Pancreas (tissue), 10 donors: ENCODE measurements around the gene PLA2G1B. TPM values are rescaled to one million over a fixed set of nuclear protein-coding genes. Genes with fewer than 3 reads are reported as not detected.
A peak's percentile ranks its signal among the peaks of the same experiment; 100 is the strongest.

Experiments
- ATAC-seq, 4 donors: fragments of 200-7000 bp; cut with Tn5 transposase; one replicate each; pipeline versions ENCODE4 v1.8.0 to v1.9.1; 2020; ENCODE audit warnings: mild to moderate bottlenecking in 4 of 4, moderate library complexity in 4 of 4
- DNase-seq, 6 donors: peaks; one replicate each; pipeline ENCODE4 v3.0.0-alpha.2; 2020
- FAIRE-seq: peaks from 2 replicates; lab custom pipeline; 2012; peaks lifted over from hg19 to GRCh38; lab: Jason Lieb, UNC
- H3K27ac ChIP-seq, 4 donors: fragments of 200-600 bp; sonication (generic); 1 replicate in 3 of 4; 2 replicates in 1 of 4; pipeline versions ENCODE4 v1.5.0 to v1.8.0; 2020
- H3K27me3 ChIP-seq, 4 donors: fragments of 200-600 bp; one replicate each; pipeline ENCODE4 v1.8.0; 2021
- H3K36me3 ChIP-seq, 3 donors: fragments of 200-600 bp; sonication (generic) in 1 of 3; one replicate each; pipeline versions ENCODE4 v1.5.0 to v1.8.0; 2020 to 2021
- H3K4me1 ChIP-seq, 3 donors: fragments of 200-600 bp; one replicate each; pipeline ENCODE4 v1.8.0; 2021
- H3K4me3 ChIP-seq, 4 donors: fragments of 200-600 bp; sonication (generic) in 2 of 4; one replicate each; pipeline versions ENCODE4 v1.5.0 to v1.8.0; 2020 to 2021
- H3K9me3 ChIP-seq, 4 donors: fragments of 200-600 bp; one replicate each; pipeline ENCODE4 v1.8.0; 2021
- WGBS, 2 donors: extraction: QIAGEN DNeasy Blood & Tissue Kit; methylation state at CpG; one replicate each; pipeline ENCODE4 v1.1.7; 2013; 5-methylcytosine and 5-hydroxymethylcytosine counted together
- intact Hi-C, 3 donors: fragments of 100-400 bp; cut with DNase I; formaldehyde crosslinking; loops; one replicate each; pipeline versions ENCODE4 v1.11.1 to v1.14.2; 2022
- polyA plus RNA-seq, 2 donors: library from polyadenylated mRNA; stranded (reverse); fragments of 200-250 nt; gene quantifications; one replicate each; pipeline ENCODE4 v1.2.3, GENCODE V29; 2013
- total RNA-seq, 6 donors: library from RNA; stranded (reverse); fragmentation: NEBNext Ultra II Directional in 4 of 6; extraction: Animal tissue kit (Norgen Biotek cat#: 25700) in 4 of 6; gene quantifications; one replicate each; pipeline versions ENCODE4 v1.2.1 to v1.2.4, GENCODE V29; 2021 to 2023
- TF ChIP-seq, protein P1 (sequence below), 4 donors: fragments of 200-600 bp; sonication (generic) in 3 of 4; IDR thresholded peaks; one replicate each; pipeline versions ENCODE4 v1.5.0 to v1.8.0; 2021; ENCODE audit warnings: antibody characterized with exemption in 4 of 4
- donor health status: healthy with polysubstance abuse.
- donor health status: DM: no; HTN: no; CAD: no; lungs with moderate emphysema.
- donor health status: DM: no; HTN: no; CAD: no.
- donor health status: control.
- donor health status: control.
- donor health status: Bipolar disorder and iron deficiency.
- donor health status: DM: yes; HTN: yes; CAD: no.
- donor health status: DM: no; HTN: no; CAD: no.
- donor health status: DM: no; HTN: no; CAD: no.
- donor health status: DM: yes; HTN: yes; CAD: no.

PLA2G1B gene
- total and polyA plus RNA-seq, 8 donors: 4,900 to 12,528 (median 7,707) TPM

DNA sequence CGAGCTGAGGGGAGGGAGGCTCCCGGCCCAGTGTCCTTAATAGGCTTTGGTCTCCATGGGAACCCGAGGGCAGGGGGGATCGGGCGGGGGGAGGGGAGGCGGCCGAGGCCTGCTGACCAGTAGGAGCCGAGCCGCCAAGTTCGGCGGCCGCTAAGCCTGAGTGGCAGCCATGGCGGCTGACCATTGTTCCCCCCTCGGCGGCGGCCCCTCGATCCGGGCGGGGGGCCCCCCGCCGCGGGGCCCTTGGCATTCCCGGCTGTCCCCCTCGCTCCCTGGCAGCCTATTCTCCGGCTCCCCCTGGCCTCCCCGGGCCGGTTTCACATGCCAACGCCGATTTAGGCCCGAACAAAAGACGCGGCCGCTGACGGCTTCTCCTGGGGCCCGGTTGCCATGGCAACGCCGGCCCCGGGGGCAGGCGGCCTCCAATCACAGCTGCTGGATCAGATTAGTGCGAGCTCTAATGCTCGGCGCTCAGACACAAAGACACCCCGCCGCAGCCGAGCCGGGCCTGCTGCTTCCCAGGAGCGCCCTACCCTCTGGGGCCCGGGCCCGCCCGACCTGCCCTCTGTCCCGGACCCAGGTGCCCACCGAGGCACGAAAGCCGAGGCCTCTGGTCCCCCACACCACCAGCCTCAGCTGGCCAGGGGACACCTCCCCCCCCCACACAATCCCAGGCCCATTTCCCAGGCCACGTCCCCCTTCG lies 34.1 kb upstream of the PLA2G1B start:
- Histone ChIP-seq H3K36me3 (no peaks in the 10 kb centered on the region), H3K27ac (peak overlapping the region in 1 of 4 donors; percentile 23), H3K27me3 (no peaks in the 10 kb centered on the region), H3K4me3 (peak overlapping the region in 2 of 4 donors; percentile 21 to 32), H3K9me3 (no peaks in the 10 kb centered on the region), H3K4me1 (peaks cover 7 to 12% (median 11%) of the 10 kb centered on the region in 3 donors)
- TF ChIP-seq, protein P1, sequence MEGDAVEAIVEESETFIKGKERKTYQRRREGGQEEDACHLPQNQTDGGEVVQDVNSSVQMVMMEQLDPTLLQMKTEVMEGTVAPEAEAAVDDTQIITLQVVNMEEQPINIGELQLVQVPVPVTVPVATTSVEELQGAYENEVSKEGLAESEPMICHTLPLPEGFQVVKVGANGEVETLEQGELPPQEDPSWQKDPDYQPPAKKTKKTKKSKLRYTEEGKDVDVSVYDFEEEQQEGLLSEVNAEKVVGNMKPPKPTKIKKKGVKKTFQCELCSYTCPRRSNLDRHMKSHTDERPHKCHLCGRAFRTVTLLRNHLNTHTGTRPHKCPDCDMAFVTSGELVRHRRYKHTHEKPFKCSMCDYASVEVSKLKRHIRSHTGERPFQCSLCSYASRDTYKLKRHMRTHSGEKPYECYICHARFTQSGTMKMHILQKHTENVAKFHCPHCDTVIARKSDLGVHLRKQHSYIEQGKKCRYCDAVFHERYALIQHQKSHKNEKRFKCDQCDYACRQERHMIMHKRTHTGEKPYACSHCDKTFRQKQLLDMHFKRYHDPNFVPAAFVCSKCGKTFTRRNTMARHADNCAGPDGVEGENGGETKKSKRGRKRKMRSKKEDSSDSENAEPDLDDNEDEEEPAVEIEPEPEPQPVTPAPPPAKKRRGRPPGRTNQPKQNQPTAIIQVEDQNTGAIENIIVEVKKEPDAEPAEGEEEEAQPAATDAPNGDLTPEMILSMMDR (IDR thresholded peaks at IDR 0.05): no peak
- intact Hi-C loops: loop anchor here in 1 of 3 donors (10.0 kb wide), 1 partner anchor 63 kb away; no protein-coding TSS in a partner anchor
- ATAC-seq (peak; percentile 8 to 55 (median 32)), FAIRE-seq (no peak), DNase-seq (peak in 5 of 6 donors; percentile 40 to 81 (median 65))
- 40 to 49% methylated on average over 36 to 56 of the region's 56 CpGs for WGBS, 2 donors

DNA sequence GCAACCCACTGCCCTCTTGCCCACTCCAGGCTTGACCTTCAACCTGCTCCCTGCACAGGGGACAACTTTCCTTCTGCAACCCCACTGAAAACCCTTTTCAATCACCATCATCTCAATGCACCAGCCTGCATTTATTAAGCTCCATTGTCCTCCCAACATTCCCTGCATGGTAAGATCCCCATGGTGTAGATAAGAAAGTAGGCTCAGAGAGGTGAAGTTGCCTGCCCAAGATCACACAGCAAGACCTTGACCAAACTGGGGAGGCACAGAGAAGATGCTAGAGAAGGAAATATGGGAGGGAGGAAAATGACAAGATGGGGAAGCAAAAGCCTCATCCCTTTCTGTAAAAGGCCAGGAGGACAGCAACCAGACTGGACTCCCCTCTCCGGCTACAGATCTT lies 31.5 kb upstream of the PLA2G1B start:
- TF ChIP-seq, protein P1 (IDR thresholded peaks at IDR 0.05): no peak
- intact Hi-C loops: loop anchor here in 2 of 3 donors (5.0 kb wide), 1 partner anchor 73 kb away; no protein-coding TSS in a partner anchor
- H3K27ac ChIP-seq: no peak overlapping the region
- ATAC-seq: no peak
- H3K27me3 ChIP-seq: no peaks in the 10 kb centered on the region
- H3K4me3 ChIP-seq: no peak overlapping the region
- no peaks in the 10 kb centered on the region for H3K36me3 ChIP-seq
- H3K4me1 ChIP-seq: peaks cover 0 to 6% (median 0%) of the 10 kb centered on the region in 3 donors
- DNase-seq: no peak
- no peaks in the 10 kb centered on the region for H3K9me3 ChIP-seq
- 89 to 100% methylated on average over 1 of the region's 1 CpG for WGBS, 2 donors
- no peak for FAIRE-seq

DNA sequence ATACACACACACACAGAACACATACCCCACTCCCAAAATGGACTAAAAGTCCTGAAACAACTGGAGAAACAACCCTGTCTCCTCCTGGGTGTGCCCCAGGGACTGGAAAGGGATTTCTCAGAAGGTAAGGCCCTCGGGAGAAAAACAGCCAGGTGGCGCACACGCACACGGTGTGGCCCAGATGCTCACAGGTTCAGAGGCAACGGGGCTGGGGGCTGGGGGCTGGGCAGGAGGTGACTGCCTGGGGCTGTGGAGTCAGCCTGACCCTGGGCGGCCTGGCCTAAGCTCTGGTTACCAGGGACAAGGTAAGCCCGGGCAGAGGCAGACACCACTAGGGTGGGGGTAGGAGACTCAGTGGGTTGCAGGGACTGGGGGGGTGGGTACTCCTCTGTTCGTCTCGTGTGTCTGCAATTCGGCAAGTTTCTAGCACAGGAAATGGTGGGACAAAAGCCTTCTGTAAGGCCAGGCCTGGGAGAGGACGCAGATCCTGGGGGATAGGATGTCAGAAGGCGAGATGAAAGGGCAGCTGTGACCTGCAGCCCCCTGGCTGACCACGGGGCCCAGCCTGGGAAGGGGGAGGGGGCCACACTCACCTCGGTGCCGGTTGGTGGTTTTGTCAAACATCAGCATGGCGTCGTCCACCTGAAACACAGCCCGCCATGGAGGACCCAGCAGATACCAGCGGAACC lies 31.0 kb upstream of the PLA2G1B start:
- Histone ChIP-seq H3K27me3 (no peaks in the 10 kb centered on the region), H3K27ac (no peak overlapping the region), H3K4me3 (no peak overlapping the region), H3K9me3 (no peaks in the 10 kb centered on the region), H3K4me1 (peaks cover 0 to 6% (median 0%) of the 10 kb centered on the region in 3 donors), H3K36me3 (no peaks in the 10 kb centered on the region)
- TF ChIP-seq, protein P1 (IDR thresholded peaks at IDR 0.05): no peak
- intact Hi-C loops: loop anchor here in 2 of 3 donors (5.0 kb wide), 1 partner anchor 74 kb away; no protein-coding TSS in a partner anchor
- DNase-seq: no peak
- FAIRE-seq: no peak
- WGBS, 2 donors: 72 to 77% methylated on average over 15 to 19 of the region's 19 CpGs
- no peak for ATAC-seq

DNA sequence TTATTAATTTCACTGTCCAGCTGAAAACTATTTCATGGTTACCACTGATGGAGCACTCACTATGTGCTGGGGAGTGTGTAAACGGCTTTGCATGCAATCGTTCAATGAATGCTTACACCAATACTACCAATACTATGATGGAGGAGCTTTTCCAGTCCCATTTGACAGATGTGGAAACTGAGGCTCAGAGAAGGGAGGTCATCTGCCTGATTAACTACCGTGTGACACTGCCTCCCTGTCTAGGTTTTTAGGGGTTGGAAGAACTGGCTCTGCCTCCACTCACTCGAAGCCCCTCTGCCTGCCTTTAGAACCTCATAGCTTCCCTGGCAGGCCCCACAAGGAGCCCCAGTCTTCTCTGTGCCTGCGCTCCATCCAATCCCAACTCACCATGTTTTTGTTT lies 29.5 kb upstream of the PLA2G1B start:
- WGBS, 2 donors: 69 to 75% methylated on average over 5 of the region's 5 CpGs
- Histone ChIP-seq H3K4me3 (no peak overlapping the region), H3K27me3 (no peaks in the 10 kb centered on the region), H3K4me1 (no peaks in the 10 kb centered on the region), H3K9me3 (no peaks in the 10 kb centered on the region), H3K27ac (no peak overlapping the region), H3K36me3 (no peaks in the 10 kb centered on the region)
- no peak for DNase-seq
- TF ChIP-seq, protein P1 (IDR thresholded peaks at IDR 0.05): no peak
- intact Hi-C loops: loop anchor here in 2 of 3 donors (5.0 kb wide), 1 partner anchor 75 kb away; no protein-coding TSS in a partner anchor
- no peak for ATAC-seq
- no peak for FAIRE-seq
